Measurements from ENCODE around the gene CASP7. TPM values are rescaled to one million over a fixed set of nuclear protein-coding genes. Genes with fewer than 3 reads are reported as not detected.

CASP7 gene
- total and polyA plus RNA-seq, 7 donors, result 4.5 to 24.7 (median 11.9) TPM

DNA sequence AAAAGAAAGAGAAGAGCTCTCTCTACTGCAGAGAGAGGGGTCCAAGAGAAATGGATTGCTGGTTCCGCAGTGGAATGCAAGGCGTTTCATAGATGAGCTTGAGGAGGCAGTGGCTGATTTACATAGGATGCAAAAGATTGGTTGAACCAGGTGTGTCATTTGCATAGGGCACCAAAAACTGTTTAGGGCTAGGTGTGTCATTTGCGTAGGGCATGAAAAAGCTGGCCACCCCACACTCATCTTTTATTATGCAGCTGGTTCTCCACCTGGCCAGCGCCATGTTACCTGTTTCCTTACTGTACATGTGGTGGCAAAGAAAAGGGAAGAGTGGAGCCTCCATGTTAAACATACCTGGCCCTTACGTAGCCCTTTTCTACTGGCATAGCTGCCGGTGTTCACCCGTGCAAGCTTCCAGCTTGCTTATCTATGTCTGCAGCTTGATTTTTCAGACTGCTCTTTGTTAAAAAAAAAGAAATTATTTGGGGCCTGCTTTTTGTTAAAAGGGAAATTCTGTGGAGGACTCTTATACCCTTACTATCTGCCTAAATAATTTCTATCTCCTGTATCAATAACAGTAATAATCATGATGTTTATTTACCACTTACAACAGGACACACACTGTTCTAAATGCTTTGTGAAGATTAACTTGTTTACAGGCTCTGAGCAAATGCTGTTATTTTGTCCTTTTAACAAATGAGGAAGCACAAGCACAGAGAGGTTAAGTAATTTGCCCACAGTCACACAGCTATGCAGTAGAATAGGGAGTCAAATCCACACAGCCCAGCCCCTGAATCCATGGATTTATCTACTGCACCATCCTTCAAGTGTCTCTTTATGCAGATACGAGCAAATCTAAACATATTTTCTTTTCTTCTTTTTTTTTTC lies 33.3 kb downstream of the CASP7 start:
- Histone ChIP-seq H3K27ac (no peak overlapping the region), H3K4me1 (no peaks in the 10 kb centered on the region), H3K36me3 (ENCODE audit: insufficient read depth in 1 of 2, low read depth in 1 of 2) (peaks cover 0 to 15% of the 10 kb centered on the region in 2 donors), H3K27me3 (ENCODE audit: insufficient read depth in 3 of 3, low read length in 2 of 3) (no peaks in the 10 kb centered on the region), H3K4me3 (no peak overlapping the region), H3K9me3 (no peaks in the 10 kb centered on the region)
- ATAC-seq (no peak), DNase-seq (no peak)
- intact Hi-C loops (cut with DNase I), result no loop called here
- WGBS, 3 donors, result 88 to 91% (median 88%) methylated on average over 8 of the region's 8 CpGs
- TF ChIP-seq, protein P1, sequence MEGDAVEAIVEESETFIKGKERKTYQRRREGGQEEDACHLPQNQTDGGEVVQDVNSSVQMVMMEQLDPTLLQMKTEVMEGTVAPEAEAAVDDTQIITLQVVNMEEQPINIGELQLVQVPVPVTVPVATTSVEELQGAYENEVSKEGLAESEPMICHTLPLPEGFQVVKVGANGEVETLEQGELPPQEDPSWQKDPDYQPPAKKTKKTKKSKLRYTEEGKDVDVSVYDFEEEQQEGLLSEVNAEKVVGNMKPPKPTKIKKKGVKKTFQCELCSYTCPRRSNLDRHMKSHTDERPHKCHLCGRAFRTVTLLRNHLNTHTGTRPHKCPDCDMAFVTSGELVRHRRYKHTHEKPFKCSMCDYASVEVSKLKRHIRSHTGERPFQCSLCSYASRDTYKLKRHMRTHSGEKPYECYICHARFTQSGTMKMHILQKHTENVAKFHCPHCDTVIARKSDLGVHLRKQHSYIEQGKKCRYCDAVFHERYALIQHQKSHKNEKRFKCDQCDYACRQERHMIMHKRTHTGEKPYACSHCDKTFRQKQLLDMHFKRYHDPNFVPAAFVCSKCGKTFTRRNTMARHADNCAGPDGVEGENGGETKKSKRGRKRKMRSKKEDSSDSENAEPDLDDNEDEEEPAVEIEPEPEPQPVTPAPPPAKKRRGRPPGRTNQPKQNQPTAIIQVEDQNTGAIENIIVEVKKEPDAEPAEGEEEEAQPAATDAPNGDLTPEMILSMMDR (IDR thresholded peaks at IDR 0.05), result no peak

DNA sequence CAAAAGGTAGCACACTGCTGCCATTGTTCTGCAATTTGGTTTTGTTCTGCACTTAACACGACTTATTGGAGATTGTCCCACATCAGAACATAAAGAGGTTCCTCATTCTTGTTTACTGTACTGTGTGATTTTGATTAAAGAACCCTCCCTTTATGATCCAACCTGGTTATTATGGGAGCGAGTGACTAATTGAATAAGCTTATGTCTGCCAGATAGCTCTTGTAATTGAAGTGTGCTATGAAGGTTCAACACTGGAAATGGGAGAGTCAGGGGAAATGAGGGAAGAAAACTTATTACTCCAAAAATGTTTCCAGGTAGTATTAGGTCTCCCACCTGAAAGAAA lies 33.9 kb downstream of the CASP7 start:
- TF ChIP-seq, protein P1 (IDR thresholded peaks at IDR 0.05), result no peak
- DNase-seq (no peak), ATAC-seq (no peak)
- Histone ChIP-seq H3K4me3 (no peak overlapping the region), H3K36me3 (ENCODE audit: insufficient read depth in 1 of 2, low read depth in 1 of 2) (peaks cover 0 to 15% of the 10 kb centered on the region in 2 donors), H3K27me3 (ENCODE audit: insufficient read depth in 3 of 3, low read length in 2 of 3) (no peaks in the 10 kb centered on the region), H3K4me1 (no peaks in the 10 kb centered on the region), H3K27ac (no peak overlapping the region), H3K9me3 (no peaks in the 10 kb centered on the region)
- WGBS, 3 donors, result 73 to 85% (median 83%) methylated on average over 2 of the region's 2 CpGs
- intact Hi-C loops (cut with DNase I), result no loop called here

DNA sequence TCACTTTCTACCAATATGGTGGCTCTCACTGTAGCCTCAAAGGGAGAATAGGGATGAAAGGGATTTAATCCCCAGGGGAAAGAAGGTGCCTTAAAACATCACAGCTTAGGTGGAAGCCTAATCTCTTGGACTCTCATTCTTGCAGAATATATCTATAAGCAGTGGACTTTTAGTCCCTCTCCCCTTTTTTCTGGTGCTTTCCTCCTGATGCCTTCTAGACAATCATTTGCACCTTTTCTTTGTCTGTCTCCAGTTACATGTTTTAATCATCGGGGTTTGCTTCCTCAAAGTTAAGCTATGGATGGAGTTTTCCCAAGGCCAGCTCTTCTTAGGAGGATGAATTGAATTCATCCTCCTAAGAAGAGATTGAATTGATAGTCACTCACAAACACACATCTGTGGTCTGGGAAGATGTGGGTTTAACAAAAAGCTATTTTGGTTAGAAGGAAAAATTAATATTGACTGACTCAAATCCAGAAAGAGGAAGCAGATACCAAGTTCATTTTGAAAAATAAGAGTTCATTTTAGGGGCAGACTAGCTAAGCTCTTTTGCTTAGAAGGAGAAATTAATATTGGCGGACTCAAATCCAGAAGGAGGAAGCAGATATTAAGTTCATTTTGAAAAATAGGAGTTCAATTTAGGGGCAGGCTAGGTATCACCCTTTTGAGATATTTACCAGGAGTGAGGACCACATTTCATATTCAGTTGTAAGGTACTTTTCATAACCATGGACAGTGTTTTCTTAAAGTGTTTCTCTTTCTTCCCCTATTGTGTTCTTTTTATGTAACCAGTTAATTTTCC lies 36.6 kb downstream of the CASP7 start:
- TF ChIP-seq, protein P1 (IDR thresholded peaks at IDR 0.05), result no peak
- intact Hi-C loops (cut with DNase I), result no loop called here
- no peak overlapping the region for H3K4me3 ChIP-seq

DNA sequence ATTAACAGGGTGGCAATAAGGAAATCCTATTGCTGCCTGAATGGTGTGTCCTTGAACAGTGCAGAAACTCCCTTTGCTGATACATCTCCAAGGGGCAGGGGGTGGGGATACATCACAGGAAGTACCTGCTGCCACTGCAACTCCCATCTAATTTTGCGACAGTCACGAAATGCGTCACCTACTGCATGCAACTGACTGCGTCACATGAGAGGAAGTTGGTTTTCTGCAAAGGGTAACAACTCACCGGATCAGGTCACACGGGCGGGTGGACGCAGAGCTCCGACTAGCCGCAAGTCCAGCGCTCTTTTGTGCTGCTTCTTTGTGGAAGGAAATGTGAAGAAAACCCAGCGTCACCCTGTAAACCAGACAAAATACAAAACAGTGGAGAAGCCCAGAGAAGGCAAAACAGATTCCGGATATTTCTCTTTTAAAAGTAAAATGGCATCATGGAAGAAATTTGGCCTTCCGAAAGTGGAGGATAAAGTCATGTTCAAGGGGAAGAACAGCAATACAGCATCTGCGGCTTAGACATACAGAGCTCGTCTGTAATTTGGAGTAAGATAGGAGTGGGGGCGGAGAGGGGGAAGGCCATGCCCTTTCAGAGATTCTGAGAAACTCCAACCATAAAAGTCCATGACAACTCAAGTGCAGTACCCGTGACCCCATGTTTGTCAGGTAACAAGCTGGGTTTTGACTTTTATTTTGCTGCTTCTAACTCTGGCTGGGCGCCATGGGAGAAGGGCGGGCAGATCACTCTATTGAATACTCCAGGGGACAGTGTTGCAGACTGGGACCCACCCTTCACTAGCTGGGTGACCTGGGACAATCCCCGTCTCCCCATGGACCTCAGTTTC lies 39.5 kb downstream of the CASP7 start:
- DNase-seq (no peak), ATAC-seq (no peak)
- no peak overlapping the region for H3K4me3 ChIP-seq
- 93 to 98% (median 94%) methylated on average over 21 of the region's 21 CpGs for WGBS, 3 donors
- peaks cover 0 to 52% of the 10 kb centered on the region in 2 donors for H3K36me3 ChIP-seq (ENCODE audit: insufficient read depth in 1 of 2, low read depth in 1 of 2)
- no peak overlapping the region for H3K27ac ChIP-seq
- intact Hi-C loops (cut with DNase I), result no loop called here
- no peaks in the 10 kb centered on the region for H3K4me1 ChIP-seq
- no peaks in the 10 kb centered on the region for H3K9me3 ChIP-seq
- H3K27me3 ChIP-seq (ENCODE audit: insufficient read depth in 3 of 3, low read length in 2 of 3), result no peaks in the 10 kb centered on the region
- TF ChIP-seq, protein P1 (IDR thresholded peaks at IDR 0.05), result no peak

More for the DNA sequence above, 36.6 kb downstream of the CASP7 start:
- ATAC-seq (no peak), DNase-seq (no peak)
- 72 to 94% (median 75%) methylated on average over 2 of the region's 2 CpGs for WGBS, 3 donors
- peaks cover 0 to 27% of the 10 kb centered on the region in 2 donors for H3K36me3 ChIP-seq (ENCODE audit: insufficient read depth in 1 of 2, low read depth in 1 of 2)
- no peaks in the 10 kb centered on the region for H3K9me3 ChIP-seq
- no peaks in the 10 kb centered on the region for H3K27me3 ChIP-seq (ENCODE audit: insufficient read depth in 3 of 3, low read length in 2 of 3)
- no peaks in the 10 kb centered on the region for H3K4me1 ChIP-seq
- no peak overlapping the region for H3K27ac ChIP-seq
